H1 (cell line): ENCODE data around the gene CCT6A. TPM values are rescaled to one million over a fixed set of nuclear protein-coding genes. Genes with fewer than 3 reads are reported as not detected.

Source experiments
- BCL11A ChIP-seq, 2 experiments: IDR thresholded peaks; one replicate each; pipeline ENCODE4 v1.6.1; 2011; ENCODE audit warnings: low read depth in 2 of 2, low read length in 2 of 2, mild to moderate bottlenecking in 2 of 2
- CTBP2 ChIP-seq: IDR thresholded peaks from 2 replicates; pipeline ENCODE4 v1.7.0; 2011; ENCODE audit warnings: borderline replicate concordance, mild to moderate bottlenecking, moderate library complexity, mixed read lengths, low read length; ENCODE audit not compliant: insufficient read depth, insufficient read length
- CTCF ChIP-seq, 3 experiments: IDR thresholded peaks; 1 replicate in 2 of 3; 2 replicates in 1 of 3; pipeline versions ENCODE4 v1.5.1 to v1.6.1; 2011; ENCODE audit warnings: low read length in 3 of 3, mild to moderate bottlenecking in 3 of 3, inconsistent platforms in 2 of 3, low read depth in 1 of 3, moderate library complexity in 1 of 3; ENCODE audit not compliant: insufficient read depth in 1 of 3; ENCODE audit errors: control extremely low read depth in 1 of 3
- EGR1 ChIP-seq: IDR thresholded peaks from 2 replicates; pipeline ENCODE4 v1.6.1; 2011; ENCODE audit warnings: low read depth, low read length, borderline replicate concordance
- RFX5 ChIP-seq: IDR thresholded peaks from 2 replicates; pipeline ENCODE4 v1.6.1; 2011; ENCODE audit warnings: low read depth, low read length, improper control_type of control experiment, borderline replicate concordance
- RNF2 ChIP-seq: fragments of 200-900, 300-1000 bp; sonication (generic); IDR thresholded peaks from 2 replicates; pipeline ENCODE4 v1.7.1; 2016; ENCODE audit warnings: borderline replicate concordance, low read depth, mild to moderate bottlenecking, antibody characterized with exemption, low read length; ENCODE audit not compliant: poor library complexity, severe bottlenecking; ENCODE audit errors: missing control alignments
- RXRA ChIP-seq: IDR thresholded peaks from 2 replicates; pipeline ENCODE4 v1.6.1; 2011; ENCODE audit warnings: low read depth, mild to moderate bottlenecking, low read length, moderate library complexity; ENCODE audit not compliant: insufficient read depth
- TEAD4 ChIP-seq: IDR thresholded peaks from 2 replicates; pipeline ENCODE4 v1.6.1; 2012; ENCODE audit warnings: low read depth, low read length, inconsistent platforms, mixed read lengths
- polyA plus RNA-seq, 7 experiments: library from polyadenylated mRNA; depleted of rRNA in 3 of 7; stranded (reverse) in 5 of 7; unstranded in 2 of 7; fragments of >200 nt in 5 of 7; fragments of 200-250 nt in 2 of 7; gene quantifications; 1 replicate in 5 of 7; 2 replicates in 1 of 7; 4 replicates in 1 of 7; pipeline versions ENCODE4 v1.2.1 to v1.2.3, GENCODE V29; 2011 to 2013; ENCODE audit warnings: missing spikeins in 2 of 7, mixed read lengths in 2 of 7
- total RNA-seq: library from RNA; stranded (reverse); fragmentation: NEBNext Ultra II Directional; extraction: Animal tissue kit (Norgen Biotek cat#: 25700); gene quantifications from 2 replicates; pipeline ENCODE4 v1.2.1, GENCODE V29; 2021

CCT6A gene
- total and polyA plus RNA-seq, 2 of the 8 experiments (the other 6 are each of a cell fraction or from before 2014, with no cell fraction given) = 201 to 272 TPM

- no peak for TF ChIP-seq EGR1
- no peak for TF ChIP-seq CTBP2
- no peak for TF ChIP-seq RNF2
- TF ChIP-seq RXRA = no peak
- no peak for TF ChIP-seq TEAD4
- no peak for TF ChIP-seq BCL11A (IDR thresholded peaks at IDR 0.05; ENCODE audit: low read depth in 2 of 2, low read length in 2 of 2)
- no peak for TF ChIP-seq CTCF (IDR thresholded peaks at IDR 0.05; ENCODE audit: control extremely low read depth in 1 of 3, insufficient read depth in 1 of 3, low read depth in 1 of 3, low read length in 3 of 3)
- TF ChIP-seq RFX5 = no peak
Measured at GRCh38 chr7:56028942-56029630, 22.5 kb upstream of the CCT6A start (continued).
